Caco-2 (cell line): ENCODE data around the gene ARL6IP4. TPM values are rescaled to one million over a fixed set of nuclear protein-coding genes. Genes with fewer than 3 reads are reported as not detected.
"Not testable (repeated sequence)": the region's sequence is repeated elsewhere in the genome, so short reads cannot be mapped to it uniquely, and the experiment has no call there.

Experiments used
- BruUV-seq: library from RNA; stranded (reverse); fragments of 400-500 nt; replicated peaks from 2 replicates; lab custom pipeline; 2021; lab: Mats Ljungman, UMichigan
- CTCF ChIA-PET: fragments of 300-600 bp; sonication (Branson Sonifier 250); formaldehyde crosslinking; loops from one replicate; lab custom pipeline; 2022; ENCODE audit warnings: antibody characterized with exemption; lab: Charles Lee
- POLR2A ChIA-PET: fragments of 300-600 bp; sonication (Branson Sonifier 250); formaldehyde crosslinking; loops from one replicate; lab custom pipeline; 2022; ENCODE audit warnings: antibody characterized with exemption; lab: Charles Lee
- DNase-seq, 2 experiments: peaks; one replicate each; pipeline versions ENCODE4 v3.0.0 to v3.0.0-alpha.2; 2020 to 2022
- H3K27me3 ChIP-seq: replicated peaks from 2 replicates; pipeline ENCODE4 v1.6.0; 2011; ENCODE audit warnings: low read length; ENCODE audit not compliant: control insufficient read depth, insufficient read depth
- H3K36me3 ChIP-seq: 2 replicates; pipeline ENCODE4 v1.5.1; 2011; ENCODE audit warnings: low read length; ENCODE audit not compliant: control insufficient read depth, insufficient read depth
- H3K4me1 ChIP-seq: fragments of 250-450 bp; sonication (Bioruptor Pico); 2 replicates; pipeline ENCODE4 v1.5.1; 2020; ENCODE audit warnings: mild to moderate bottlenecking
- H3K4me3 ChIP-seq: 2 replicates; pipeline ENCODE4 v1.5.1; 2011; ENCODE audit warnings: low read depth, mild to moderate bottlenecking, control low read depth, low read length
- H3K9me3 ChIP-seq: fragments of 250-450 bp; sonication (Bioruptor Pico); 2 replicates; pipeline ENCODE4 v1.5.1; 2020; ENCODE audit warnings: mild to moderate bottlenecking, moderate library complexity
- H3K27ac Mint-ChIP-seq: one replicate; pipeline ENCODE4 v1.8.0; 2022; ENCODE audit warnings: mixed read lengths; ENCODE audit not compliant: unreplicated experiment
- H3K27me3 Mint-ChIP-seq: one replicate; pipeline ENCODE4 v1.8.0; 2022; ENCODE audit warnings: mixed read lengths; ENCODE audit not compliant: insufficient read depth, unreplicated experiment
- H3K36me3 Mint-ChIP-seq: one replicate; pipeline ENCODE4 v1.8.0; 2022; ENCODE audit warnings: mild to moderate bottlenecking, mixed read lengths; ENCODE audit not compliant: insufficient read depth, unreplicated experiment
- H3K4me1 Mint-ChIP-seq: one replicate; pipeline ENCODE4 v1.8.0; 2022; ENCODE audit warnings: low read depth, mixed read lengths; ENCODE audit not compliant: unreplicated experiment
- H3K4me3 Mint-ChIP-seq: one replicate; pipeline ENCODE4 v1.8.0; 2022; ENCODE audit warnings: mild to moderate bottlenecking, moderate library complexity, mixed read lengths; ENCODE audit not compliant: unreplicated experiment
- H3K9me3 Mint-ChIP-seq: one replicate; pipeline ENCODE4 v1.8.0; 2022; ENCODE audit warnings: mixed read lengths; ENCODE audit not compliant: unreplicated experiment
- CTCF ChIP-seq, 2 experiments: fragments of 200-600 bp in 1 of 2; IDR thresholded peaks; 1 replicate in 1 of 2; 2 replicates in 1 of 2; pipeline versions ENCODE4 v1.5.1 to v1.8.0; 2011 to 2022; ENCODE audit warnings: antibody characterized with exemption in 1 of 2, control low read depth in 1 of 2, inconsistent platforms in 1 of 2, low read depth in 1 of 2, low read length in 1 of 2, mild to moderate bottlenecking in 1 of 2, moderate library complexity in 1 of 2; ENCODE audit not compliant: insufficient read depth in 1 of 2, severe bottlenecking in 1 of 2, unreplicated experiment in 1 of 2
- intact Hi-C: fragments of 100-400 bp; cut with micrococcal nuclease; formaldehyde crosslinking; loops from one replicate; pipeline ENCODE4 v1.10.0; 2022; ENCODE audit not compliant: unreplicated experiment
- total RNA-seq: library from RNA; stranded (reverse); gene quantifications from 2 replicates; pipeline ENCODE4 v1.2.3, GENCODE V29; 2022

The ARL6IP4 gene
- total RNA-seq, 1 experiment from 2014 or later, result 103 TPM

- no peak overlapping the region for H3K4me3 Mint-ChIP-seq
These were observed 31.2 kb downstream of the ARL6IP4 start for GRCh38 chr12:123011701-123012100.

GRCh38 chr12:123013185-123014095, 33.0 kb downstream of the ARL6IP4 start:
- Mint-ChIP-seq H3K9me3 (no peaks in the 10 kb centered on the region), H3K36me3 (peaks cover 7% of the 10 kb centered on the region), H3K27ac (no peak overlapping the region), H3K4me3 (no peak overlapping the region), H3K27me3 (no peaks in the 10 kb centered on the region), H3K4me1 (peaks cover 7% of the 10 kb centered on the region)
- BruUV-seq, result no TSS peak
- CTCF ChIA-PET, result no interaction called here
- Histone ChIP-seq H3K36me3 (no peaks in the 10 kb centered on the region), H3K4me3 (no peak overlapping the region), H3K9me3 (no peaks in the 10 kb centered on the region), H3K27me3 (no peaks in the 10 kb centered on the region), H3K4me1 (peaks cover 10% of the 10 kb centered on the region; the same call in 1 of the 2 replicates)
- POLR2A ChIA-PET, result no interaction called here
- intact Hi-C loops, result no loop called here
- no peak for DNase-seq
- TF ChIP-seq CTCF (IDR thresholded peaks at IDR 0.05; ENCODE audit: insufficient read depth in 1 of 2, low read depth in 1 of 2, low read length in 1 of 2, severe bottlenecking in 1 of 2, unreplicated experiment in 1 of 2), result no peak

More at GRCh38 chr12:123011701-123012100, 31.2 kb downstream of the ARL6IP4 start:
- Histone ChIP-seq H3K9me3 (no peaks in the 10 kb centered on the region), H3K36me3 (no peaks in the 10 kb centered on the region), H3K4me3 (no peak overlapping the region), H3K27me3 (no peaks in the 10 kb centered on the region), H3K4me1 (peaks cover 10% of the 10 kb centered on the region; the same call in 1 of the 2 replicates)
- BruUV-seq, result no TSS peak
- peaks cover 7% of the 10 kb centered on the region for H3K36me3 Mint-ChIP-seq
- no peaks in the 10 kb centered on the region for H3K9me3 Mint-ChIP-seq
- intact Hi-C loops, result no loop called here
- no peak overlapping the region for H3K27ac Mint-ChIP-seq
- no peak for DNase-seq
- POLR2A ChIA-PET, result no interaction called here
- CTCF ChIA-PET, result no interaction called here
- no peaks in the 10 kb centered on the region for H3K27me3 Mint-ChIP-seq
- H3K4me1 Mint-ChIP-seq, result peaks cover 7% of the 10 kb centered on the region
- TF ChIP-seq CTCF (IDR thresholded peaks at IDR 0.05; ENCODE audit: insufficient read depth in 1 of 2, low read depth in 1 of 2, low read length in 1 of 2, severe bottlenecking in 1 of 2, unreplicated experiment in 1 of 2), result no peak

GRCh38 chr12:123014473-123014872, 34.0 kb downstream of the ARL6IP4 start:
- H3K9me3 Mint-ChIP-seq, H3K27me3 ChIP-seq, BruUV-seq, H3K4me3 ChIP-seq, H3K36me3 Mint-ChIP-seq, H3K4me3 Mint-ChIP-seq, intact Hi-C loops, CTCF ChIA-PET, H3K9me3 ChIP-seq, DNase-seq, H3K27me3 Mint-ChIP-seq, H3K27ac Mint-ChIP-seq, POLR2A ChIA-PET, H3K36me3 ChIP-seq: not testable (repeated sequence)
- peaks cover 11% of the 10 kb centered on the region for H3K4me1 Mint-ChIP-seq
- peaks cover 18% of the 10 kb centered on the region for H3K4me1 ChIP-seq
